ENCODE data around the gene GOLGA7B. TPM values are rescaled to one million over a fixed set of nuclear protein-coding genes. Genes with fewer than 3 reads are reported as not detected.
"Not testable (repeated sequence)": the region's sequence is repeated elsewhere in the genome, so short reads cannot be mapped to it uniquely, and the experiment has no call there.

Gene GOLGA7B
- total RNA-seq, 1 donor from 2014 or later = 0.30 TPM

GRCh38 chr10:97831259-97831658 lies 18.4 kb upstream of the GOLGA7B start:
- H3K4me1 Mint-ChIP-seq = no peaks in the 10 kb centered on the region
- H3K27ac Mint-ChIP-seq (ENCODE audit: unreplicated experiment) = no peak overlapping the region
- H3K9me3 Mint-ChIP-seq = no peaks in the 10 kb centered on the region
- H3K36me3 Mint-ChIP-seq (ENCODE audit: low read depth) = no peaks in the 10 kb centered on the region
- TF ChIP-seq, protein P1, sequence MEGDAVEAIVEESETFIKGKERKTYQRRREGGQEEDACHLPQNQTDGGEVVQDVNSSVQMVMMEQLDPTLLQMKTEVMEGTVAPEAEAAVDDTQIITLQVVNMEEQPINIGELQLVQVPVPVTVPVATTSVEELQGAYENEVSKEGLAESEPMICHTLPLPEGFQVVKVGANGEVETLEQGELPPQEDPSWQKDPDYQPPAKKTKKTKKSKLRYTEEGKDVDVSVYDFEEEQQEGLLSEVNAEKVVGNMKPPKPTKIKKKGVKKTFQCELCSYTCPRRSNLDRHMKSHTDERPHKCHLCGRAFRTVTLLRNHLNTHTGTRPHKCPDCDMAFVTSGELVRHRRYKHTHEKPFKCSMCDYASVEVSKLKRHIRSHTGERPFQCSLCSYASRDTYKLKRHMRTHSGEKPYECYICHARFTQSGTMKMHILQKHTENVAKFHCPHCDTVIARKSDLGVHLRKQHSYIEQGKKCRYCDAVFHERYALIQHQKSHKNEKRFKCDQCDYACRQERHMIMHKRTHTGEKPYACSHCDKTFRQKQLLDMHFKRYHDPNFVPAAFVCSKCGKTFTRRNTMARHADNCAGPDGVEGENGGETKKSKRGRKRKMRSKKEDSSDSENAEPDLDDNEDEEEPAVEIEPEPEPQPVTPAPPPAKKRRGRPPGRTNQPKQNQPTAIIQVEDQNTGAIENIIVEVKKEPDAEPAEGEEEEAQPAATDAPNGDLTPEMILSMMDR (conservative IDR thresholded peaks at IDR 0.05) = no peak
- H3K4me3 Mint-ChIP-seq = no peak overlapping the region
- no peak for DNase-seq (ENCODE audit: low read depth, low spot score)
- H3K27me3 Mint-ChIP-seq (ENCODE audit: low read depth) = peaks cover 55% of the 10 kb centered on the region

- Mint-ChIP-seq H3K4me3 (no peak overlapping the region), H3K4me1 (no peaks in the 10 kb centered on the region), H3K27ac (ENCODE audit: unreplicated experiment) (no peak overlapping the region), H3K36me3 (ENCODE audit: low read depth) (no peaks in the 10 kb centered on the region), H3K27me3 (ENCODE audit: low read depth) (peaks cover 76% of the 10 kb centered on the region), H3K9me3 (no peaks in the 10 kb centered on the region)
- TF ChIP-seq, protein P1 (conservative IDR thresholded peaks at IDR 0.05) = no peak
- no peak for DNase-seq (ENCODE audit: low read depth, low spot score)
Observed at GRCh38 chr10:97836446-97836845, 13.2 kb upstream of the GOLGA7B start.

GRCh38 chr10:97838091-97838490 lies 11.6 kb upstream of the GOLGA7B start:
- Mint-ChIP-seq H3K9me3 (no peaks in the 10 kb centered on the region), H3K4me3 (no peak overlapping the region), H3K4me1 (no peaks in the 10 kb centered on the region), H3K27me3 (ENCODE audit: low read depth) (peaks cover 65% of the 10 kb centered on the region), H3K27ac (ENCODE audit: unreplicated experiment) (no peak overlapping the region), H3K36me3 (ENCODE audit: low read depth) (no peaks in the 10 kb centered on the region)
- no peak for DNase-seq (ENCODE audit: low read depth, low spot score)
- TF ChIP-seq, protein P1 (conservative IDR thresholded peaks at IDR 0.05) = no peak

- not testable (repeated sequence) for DNase-seq (ENCODE audit: low read depth, low spot score); H3K4me3 Mint-ChIP-seq; H3K36me3 Mint-ChIP-seq (ENCODE audit: low read depth); H3K9me3 Mint-ChIP-seq; H3K27ac Mint-ChIP-seq (ENCODE audit: unreplicated experiment); H3K4me1 Mint-ChIP-seq
- peaks cover 47% of the 10 kb centered on the region for H3K27me3 Mint-ChIP-seq (ENCODE audit: low read depth)
Observed at GRCh38 chr10:97841166-97841565, 8.5 kb upstream of the GOLGA7B start.

DNA sequence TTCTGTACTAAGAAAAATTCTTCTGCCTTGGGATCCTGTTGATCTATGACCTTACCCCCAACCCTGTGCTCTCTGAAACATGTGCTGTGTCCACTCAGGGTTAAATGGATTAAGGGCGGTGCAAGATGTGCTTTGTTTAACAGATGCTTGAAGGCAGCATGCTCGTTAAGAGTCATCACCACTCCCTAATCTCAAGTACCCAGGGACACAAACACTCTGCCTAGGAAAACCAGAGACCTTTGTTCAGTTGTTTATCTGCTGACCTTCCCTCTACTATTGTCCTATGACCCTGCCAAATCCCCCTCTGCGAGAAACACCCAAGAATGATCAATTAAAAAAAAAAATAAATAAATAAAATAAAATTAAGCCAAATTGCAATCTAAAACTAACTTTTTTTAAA lies 7.5 kb upstream of the GOLGA7B start:
- DNase-seq (ENCODE audit: low read depth, low spot score); H3K4me1 Mint-ChIP-seq; H3K9me3 Mint-ChIP-seq; H3K27ac Mint-ChIP-seq (ENCODE audit: unreplicated experiment); H3K4me3 Mint-ChIP-seq; H3K36me3 Mint-ChIP-seq (ENCODE audit: low read depth): not testable (repeated sequence)
- peaks cover 38% of the 10 kb centered on the region for H3K27me3 Mint-ChIP-seq (ENCODE audit: low read depth)

GRCh38 chr10:97842656-97843280 lies 6.9 kb upstream of the GOLGA7B start:
- no peak for DNase-seq (ENCODE audit: low read depth, low spot score)
- Mint-ChIP-seq H3K27ac (ENCODE audit: unreplicated experiment) (no peak overlapping the region), H3K4me1 (no peaks in the 10 kb centered on the region), H3K4me3 (no peak overlapping the region), H3K27me3 (ENCODE audit: low read depth) (peaks cover 36% of the 10 kb centered on the region), H3K36me3 (ENCODE audit: low read depth) (no peaks in the 10 kb centered on the region), H3K9me3 (no peaks in the 10 kb centered on the region)
- TF ChIP-seq, protein P1 (conservative IDR thresholded peaks at IDR 0.05) = no peak

Data from neural crest cell (in vitro differentiated cells).